Stimulated activated CD8-positive, alpha-beta memory T cell treated with anti-CD3 and anti-CD28 coated beads, Interleukin-12 subunit alpha, Interleukin-12 subunit beta, amount 100 ng/mL, for 24 hours (primary cell): ENCODE measurements around the gene BCKDHB.
"Not testable (repeated sequence)": the region's sequence is repeated elsewhere in the genome, so short reads cannot be mapped to it uniquely, and the experiment has no call there.

Experiments
- DNase-seq: peaks from one replicate; pipeline ENCODE4 v3.0.0-alpha.2; 2020; ENCODE audit errors: extremely low read depth

The BCKDHB gene

DNA sequence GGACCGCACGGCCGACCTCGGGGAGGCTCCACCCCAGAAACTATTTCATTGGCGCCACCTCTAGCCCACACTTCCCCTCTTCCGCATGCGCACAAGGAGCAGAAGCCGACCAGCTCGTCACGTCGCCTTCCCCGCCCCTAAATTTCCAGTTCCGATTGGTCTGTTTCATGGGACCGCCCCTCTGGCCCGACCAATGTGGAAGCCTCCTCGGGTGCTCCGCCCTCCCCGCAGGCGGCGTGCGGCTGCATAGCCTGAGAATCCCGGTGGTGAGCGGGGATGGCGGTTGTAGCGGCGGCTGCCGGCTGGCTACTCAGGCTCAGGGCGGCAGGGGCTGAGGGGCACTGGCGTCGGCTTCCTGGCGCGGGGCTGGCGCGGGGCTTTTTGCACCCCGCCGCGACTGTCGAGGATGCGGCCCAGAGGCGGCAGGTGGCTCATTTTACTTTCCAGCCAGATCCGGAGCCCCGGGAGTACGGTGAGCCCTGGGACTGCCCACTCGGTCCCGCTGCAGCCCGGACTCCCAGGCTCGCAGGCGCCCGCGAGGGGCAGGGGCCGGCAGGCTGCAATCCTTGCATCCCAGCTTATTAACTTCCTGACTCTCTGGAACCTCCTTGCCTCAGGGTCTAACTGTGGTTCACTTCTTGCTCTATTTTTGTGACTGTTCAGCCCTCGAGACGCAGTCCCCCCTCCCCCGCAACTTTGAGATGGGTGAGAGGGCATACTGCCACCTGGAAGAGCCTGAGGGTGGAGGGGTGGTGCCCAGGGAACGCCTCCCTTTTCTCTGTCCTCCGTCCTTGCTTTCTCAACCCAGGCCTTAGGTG is at the start of gene BCKDHB:
Gene BCKDHB, plus strand, starts transcription at position 254 of the 818 bp plus-strand sequence. Its CDS starts 23 bp downstream, at position 277.
- DNase-seq, result peak; percentile 96

DNA sequence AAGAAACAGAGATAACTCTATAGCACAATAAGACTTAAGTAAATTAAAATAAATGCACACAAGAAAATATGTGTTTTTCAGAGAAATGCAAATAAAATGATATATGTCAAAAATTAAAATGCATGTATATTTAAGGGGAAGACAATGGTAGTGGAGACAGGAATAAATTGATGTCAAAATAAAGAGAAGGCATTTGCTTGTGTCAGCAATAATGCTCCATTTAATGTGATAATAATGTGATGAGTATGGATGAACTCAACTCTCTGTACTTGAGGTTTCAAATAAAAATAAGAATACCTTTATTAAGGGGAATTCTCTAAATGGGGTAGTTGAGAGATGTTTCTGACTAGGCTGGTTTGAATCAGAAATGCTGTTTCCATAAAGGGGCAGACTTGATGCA is 45.7 kb upstream of the BCKDHB start:
- no peak for DNase-seq

DNA sequence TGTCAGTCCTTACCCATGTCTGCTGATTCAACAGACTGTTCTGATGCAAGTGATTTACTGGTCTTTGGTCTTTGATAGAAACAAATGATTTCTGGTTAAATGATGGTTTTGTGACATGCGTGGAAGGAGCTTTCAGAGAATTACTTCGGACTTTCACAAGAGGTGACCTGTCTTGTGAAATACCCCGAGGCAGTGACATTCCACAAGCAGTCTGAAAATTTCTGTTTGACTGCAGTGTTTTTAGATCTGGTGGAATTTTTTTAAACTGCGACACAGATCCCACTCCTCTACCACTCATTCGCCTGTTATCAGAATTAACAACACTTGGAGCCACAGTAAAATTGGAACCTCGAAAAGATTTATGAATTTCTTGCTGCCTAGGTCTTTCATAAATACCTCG is 38.3 kb upstream of the BCKDHB start:
- DNase-seq, result not testable (repeated sequence)

DNA sequence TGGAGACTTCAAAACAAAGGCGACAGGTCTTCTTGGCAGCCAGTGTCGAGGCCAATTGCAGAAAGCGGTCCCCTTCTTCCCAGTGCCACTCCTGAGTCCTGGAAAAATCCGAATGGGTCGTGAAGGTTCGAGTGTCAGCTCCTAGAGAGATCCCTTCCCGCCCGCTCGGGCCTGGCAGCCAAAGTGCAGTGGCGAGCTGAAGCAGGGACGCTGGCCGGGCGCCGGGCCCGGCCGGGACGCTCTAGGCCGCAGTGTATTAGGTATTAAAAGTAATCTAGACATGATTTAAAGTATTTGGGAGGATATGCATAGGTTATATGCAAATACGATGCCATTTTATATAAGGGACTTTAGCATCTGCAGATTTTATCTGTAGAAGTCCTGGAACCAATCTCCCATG is 36.0 kb upstream of the BCKDHB start:
- not testable (repeated sequence) for DNase-seq

DNA sequence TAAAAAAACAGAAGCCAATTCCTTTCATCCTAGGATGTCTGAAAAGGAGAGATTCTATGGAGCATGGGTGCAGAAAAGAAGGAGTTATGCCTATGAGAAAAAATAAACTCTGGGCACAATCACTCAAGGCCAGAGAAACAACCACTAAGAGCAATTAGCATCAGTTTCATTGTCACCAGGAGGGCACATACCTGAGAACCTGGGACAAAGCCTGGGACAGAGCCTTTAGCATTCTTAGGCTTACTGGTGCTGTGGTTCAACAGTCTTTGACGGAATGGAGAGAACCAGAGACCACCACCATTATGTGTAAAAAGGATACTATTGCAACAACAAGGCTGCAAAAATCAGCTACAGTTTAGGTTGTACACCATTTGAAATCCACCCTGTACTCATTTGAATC is 29.4 kb upstream of the BCKDHB start:
- DNase-seq, result no peak

DNA sequence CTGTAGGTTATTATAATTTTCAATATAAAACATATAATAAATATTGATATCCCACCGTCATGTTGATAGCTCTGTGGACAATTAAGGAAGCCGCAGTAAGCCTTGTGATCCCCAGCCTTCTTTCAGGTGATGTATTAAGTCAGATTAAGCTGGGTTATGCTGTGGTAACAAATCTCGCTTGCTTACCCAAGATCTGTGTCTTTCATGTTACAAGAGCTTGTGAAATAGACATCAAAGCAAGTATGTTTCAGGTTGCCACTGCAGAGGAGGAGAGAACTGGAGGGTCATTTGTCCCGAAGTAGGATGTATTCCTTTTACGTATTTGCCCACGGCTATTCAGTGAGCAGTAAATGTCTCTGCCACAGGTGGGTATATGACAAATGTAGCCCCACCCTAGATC is 17.8 kb upstream of the BCKDHB start:
- no peak for DNase-seq

DNA sequence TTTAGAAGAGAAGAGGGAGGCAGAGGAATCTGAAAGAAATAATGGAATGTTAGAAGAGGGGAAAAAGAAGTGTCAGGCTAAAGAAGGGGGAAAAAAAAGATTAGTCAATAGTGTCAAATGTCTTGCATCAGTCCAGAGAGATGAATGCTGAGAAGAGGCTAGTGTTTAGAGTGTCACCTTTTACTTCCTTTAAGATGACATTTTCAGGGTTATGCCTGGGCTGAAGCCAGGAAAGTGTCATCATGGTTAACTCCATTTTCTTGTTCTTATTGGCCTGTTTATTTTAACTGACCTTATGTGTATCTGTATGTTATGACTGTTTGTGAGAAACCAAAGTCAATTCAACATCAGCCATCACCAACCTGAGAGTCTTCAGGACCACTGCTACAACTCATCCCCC is 15.0 kb upstream of the BCKDHB start:
- no peak for DNase-seq

DNA sequence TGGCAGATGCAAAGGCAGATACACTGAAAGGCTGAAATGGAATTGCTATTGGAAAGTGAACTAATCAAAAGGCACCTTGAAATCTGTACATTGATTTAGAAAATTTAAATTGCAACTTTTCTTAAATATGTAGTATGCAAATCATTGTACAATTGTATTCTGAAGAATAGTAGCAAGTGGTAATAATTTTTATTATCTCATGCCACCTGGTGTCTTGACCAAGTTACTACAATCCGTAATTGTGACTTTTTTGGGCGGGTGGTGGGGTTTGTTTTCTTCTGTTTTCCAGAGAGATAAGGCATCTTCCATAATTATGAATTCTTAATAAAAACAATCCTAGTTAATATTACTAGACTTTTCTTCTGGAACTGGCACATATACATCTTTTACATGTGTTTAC is 12.5 kb upstream of the BCKDHB start:
- no peak for DNase-seq

DNA sequence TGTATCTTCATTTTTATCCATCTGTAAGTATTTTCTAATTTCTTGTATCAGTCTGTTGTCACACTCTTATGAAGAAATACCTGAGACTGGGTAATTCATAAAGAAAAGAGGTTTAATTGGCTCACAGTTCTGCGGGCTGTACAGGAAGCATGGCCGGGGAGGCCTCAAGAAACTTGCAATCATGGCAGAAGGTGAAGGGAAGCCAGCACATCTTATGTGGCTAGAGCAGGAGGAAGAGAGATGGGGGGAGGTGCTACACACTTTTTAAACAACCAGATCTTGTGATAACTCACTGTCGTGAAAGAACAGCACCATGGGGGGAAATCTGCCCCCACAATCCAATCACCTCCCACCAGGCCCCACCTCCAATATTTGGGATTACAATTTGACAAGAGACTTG is 10.9 kb upstream of the BCKDHB start:
- DNase-seq, result no peak

DNA sequence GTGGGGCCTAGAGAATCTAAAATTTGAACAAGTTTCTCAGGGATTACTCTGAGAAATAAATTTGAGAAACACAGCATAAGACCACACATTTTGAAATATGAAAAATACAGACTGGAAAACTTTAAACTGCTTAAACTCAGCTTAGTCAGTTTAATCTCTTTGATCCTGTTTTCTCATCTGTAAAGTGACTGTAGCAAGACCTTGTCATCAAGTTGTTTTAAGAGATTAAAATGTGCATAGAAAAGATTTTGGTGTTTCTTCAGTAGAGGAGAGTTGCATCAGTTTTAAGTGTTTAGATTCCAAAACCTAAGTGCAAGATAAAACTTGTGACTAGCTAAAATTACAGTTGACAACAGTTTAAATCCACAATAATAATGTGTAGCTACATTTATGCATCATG is 8.1 kb upstream of the BCKDHB start:
- no peak for DNase-seq

DNA sequence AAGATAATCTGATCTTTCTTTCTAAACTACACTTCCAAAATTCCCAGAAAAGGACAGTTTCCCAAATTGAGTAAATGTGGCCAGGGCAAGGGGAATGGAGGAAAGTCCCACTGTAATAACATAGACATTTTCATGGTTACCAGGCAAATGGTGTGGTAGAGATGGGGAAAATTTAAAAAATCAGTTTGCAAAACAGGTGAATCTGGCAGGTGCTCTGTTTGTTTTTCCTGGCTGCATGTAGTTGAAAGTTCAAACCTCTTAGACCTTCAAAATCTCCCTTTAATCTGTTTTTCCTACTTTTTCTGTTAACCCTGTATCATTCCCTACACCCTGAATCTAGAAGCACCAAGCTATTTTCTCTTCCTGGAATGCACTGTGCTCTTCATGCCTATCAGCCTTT is 2.0 kb upstream of the BCKDHB start:
- DNase-seq, result no peak

DNA sequence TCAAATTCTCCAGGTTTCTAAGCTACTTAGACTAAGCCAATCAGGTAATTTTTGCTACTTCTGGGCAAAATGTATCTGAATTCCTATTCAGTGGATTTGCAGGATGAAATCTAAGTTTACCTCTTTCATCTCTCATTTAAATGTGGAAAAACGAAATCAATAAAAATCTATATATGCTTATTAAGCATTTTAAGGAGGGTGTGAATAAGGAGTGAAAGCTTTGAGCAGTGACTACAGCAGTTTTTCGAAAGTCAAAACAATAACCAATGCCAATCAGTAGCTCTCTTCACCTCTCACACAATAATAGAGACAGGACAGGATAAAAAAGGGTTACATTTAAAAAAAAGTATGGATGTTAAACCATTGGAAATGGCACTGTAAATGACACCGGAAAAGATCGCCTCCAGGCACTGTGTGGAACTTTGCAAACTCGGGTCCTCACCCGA is 476 bp upstream of the BCKDHB start:
- no peak for DNase-seq

DNA sequence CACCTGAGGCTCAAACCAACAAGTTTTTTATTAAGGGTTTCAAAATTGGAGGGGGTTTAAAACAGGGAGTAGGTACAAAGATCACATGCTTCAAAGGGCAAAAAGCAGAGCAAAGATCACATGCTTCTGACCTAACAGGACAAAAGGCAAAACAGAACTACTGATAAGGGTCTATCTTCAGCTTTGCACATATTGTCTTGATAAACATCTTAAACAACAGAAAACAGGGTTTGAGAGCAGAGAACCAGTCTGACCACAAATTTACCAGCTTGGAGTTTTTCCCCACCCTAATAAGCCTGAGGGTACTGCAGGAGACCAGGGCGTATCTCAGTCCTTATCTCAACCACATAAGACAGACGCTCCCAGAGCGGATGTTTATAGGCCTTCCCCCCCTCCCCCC is 16.1 kb downstream of the BCKDHB start:
- DNase-seq, result not testable (repeated sequence)

DNA sequence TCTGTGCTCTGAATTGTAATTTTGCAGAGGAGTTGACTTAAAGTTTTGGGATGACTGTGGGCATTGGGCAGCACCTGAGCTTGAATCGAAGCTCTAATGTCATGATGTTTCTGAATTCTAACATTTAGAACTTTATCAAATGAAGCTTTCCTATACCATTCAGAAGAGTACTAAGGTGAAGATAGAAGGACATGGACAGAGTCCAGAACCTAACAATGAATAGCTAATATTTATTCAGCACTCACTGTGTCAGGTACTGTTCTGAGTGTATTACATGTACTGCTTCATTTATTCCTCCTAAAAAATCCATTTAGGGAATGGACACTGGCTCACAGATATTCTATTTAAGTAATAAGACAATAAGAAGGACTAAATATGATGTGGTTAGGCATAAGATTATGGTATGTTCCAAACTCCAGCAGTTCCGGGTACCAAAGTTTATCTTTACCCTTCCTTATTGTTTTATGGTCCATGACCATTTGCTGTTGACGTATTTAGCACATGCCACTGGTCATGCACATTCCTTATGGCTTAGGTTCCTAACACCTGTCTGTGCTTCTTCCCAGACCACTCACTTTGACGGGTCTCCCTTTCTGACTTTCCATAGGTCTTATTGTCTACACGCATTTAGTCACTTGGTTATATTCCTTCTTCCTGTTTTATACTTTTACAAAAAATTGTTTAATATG is 20.3 kb downstream of the BCKDHB start:
- no peak for DNase-seq

DNA sequence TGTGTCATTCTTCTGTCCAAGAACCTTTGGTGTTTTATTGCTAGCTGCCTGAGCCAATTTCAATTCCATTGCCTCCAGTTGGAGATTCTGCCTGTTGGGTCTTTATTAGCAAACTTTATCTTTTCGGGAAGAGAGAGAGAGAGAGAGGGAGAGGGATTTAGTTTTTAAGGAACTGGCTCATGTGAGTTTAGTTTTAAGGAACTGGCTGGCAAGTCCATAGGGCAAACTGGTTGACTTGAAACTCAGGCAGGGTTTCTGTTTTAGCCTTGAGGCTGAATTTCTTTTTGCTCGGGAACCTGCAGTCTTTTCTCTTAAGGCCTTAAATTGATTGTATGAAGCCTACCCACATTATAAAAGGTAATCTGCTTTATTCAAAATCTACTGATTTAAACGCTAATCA is 23.0 kb downstream of the BCKDHB start:
- no peak for DNase-seq

DNA sequence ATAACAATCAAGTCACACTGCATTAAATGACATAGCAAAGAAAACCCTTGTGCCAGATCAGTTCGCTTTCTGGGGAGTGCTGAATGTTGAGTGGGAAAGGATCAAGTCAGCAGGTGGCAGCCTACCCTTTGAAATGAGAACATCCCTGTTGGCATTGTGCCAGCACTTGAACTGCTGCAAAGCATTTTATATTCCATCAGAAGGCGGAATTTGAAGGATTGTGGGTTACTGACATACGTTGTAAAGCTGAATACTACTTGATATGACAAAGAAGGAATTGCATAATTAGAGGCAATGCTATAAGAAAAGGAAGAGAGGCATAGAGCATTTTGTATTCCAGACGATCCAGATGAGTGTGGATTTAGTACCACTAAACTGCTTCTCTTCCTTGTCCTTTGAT is 26.5 kb downstream of the BCKDHB start:
- no peak for DNase-seq

DNA sequence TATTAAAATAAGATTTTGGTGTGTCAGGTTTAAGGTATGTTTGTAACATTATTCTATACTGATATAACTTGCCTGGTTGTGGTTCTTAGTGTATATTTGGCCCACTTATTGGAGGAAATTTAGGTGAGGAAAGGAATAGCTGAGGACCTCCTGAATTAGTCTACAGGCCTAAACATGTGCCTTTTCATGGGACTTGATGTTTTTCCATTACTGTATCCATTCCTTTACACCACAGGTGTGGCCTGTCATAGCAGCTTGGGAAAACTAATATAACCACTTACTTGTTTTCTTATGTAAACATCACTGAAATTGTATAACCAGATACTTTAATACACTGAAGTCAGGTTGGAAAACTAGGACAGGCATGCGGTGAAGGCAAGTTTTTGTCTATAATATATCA is 27.6 kb downstream of the BCKDHB start:
- no peak for DNase-seq

DNA sequence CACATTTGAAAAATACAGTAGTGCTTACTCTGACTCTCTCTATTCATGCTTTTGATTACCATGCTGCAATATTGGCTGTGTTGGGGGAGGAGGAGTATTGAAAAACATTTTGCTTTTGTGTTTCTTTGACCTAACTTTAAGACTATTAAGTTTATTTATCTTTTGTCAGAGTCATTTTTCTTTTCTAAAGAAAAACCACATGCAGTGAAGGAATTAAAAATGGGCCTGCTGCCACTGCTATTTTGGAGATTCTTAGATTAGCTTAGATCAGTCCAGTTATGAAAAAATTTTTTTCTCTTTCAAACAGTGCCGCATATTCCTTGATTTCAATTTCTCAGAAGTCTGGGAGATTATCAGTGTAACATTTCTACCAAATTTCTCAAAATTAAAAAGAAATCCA is 36.1 kb downstream of the BCKDHB start:
- no peak for DNase-seq

DNA sequence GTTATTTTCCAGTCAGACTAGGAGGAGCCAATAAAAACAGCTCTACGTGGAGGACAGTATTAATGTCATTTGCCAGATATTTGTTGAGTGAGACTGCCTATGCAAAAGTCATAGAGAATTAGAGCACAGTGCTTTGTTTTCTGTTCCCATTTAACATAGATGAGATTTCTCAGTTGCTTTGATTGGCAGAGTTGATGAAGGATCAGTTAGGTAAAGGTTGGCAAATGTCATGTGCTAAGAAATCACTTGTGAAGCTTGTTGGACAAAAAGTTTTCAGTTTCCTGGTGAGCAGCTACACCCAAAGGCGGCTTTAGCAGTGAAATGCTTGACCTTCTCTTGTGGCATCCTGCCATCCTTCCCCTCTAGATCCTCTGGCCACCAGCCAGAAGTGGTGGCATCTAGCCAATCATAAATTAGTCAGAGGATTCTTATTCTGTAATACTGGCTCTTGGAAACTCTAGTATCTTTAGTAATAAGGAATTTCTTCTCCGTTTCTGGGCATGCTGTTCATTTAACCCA is 37.0 kb downstream of the BCKDHB start:
- DNase-seq, result no peak

DNA sequence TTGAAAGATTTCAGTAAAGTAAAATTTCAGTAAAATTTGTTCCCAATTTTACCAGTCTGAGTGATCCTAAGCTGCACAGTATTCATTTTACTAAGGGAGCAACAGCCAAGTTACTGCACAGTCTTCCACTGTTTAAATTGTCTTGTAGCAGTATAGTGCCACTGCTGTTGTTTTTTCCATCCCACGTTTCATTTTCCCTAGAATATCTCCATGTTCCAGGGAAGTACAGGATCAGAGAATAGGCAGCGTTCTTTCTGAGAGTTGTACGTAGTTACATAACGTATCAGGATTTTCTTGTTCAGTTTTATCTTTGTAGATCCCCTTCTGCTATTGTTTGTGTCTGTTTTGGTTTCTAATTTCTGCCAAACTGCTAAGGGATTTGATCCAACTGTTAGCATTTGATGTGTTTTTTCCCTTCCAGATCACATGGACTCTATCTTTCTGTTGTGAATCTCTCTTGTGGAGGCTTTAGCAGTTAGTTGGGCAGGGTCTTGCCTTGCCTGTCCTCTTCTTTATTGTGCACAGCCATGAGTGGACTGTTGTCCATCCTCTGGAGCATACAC is 38.4 kb downstream of the BCKDHB start:
- DNase-seq, result no peak

DNA sequence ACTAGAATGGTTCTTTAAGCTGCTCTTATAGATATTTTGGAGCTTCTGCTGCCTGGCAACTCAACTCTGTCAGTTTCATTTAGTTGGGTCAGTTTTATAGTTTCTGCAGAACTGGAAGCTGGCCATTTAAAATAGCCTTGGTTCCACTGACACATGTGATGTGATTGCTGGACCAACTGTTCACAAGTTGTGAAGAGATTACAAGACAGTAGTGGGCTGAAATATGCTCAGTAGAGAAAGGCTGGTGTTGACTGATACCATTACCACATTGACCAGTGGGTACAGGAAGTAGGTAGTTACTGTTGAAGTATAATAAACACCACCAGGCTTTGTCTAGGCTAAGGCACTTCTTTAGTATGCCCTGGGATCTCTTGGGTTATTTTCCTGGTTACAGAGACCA is 39.0 kb downstream of the BCKDHB start:
- no peak for DNase-seq

DNA sequence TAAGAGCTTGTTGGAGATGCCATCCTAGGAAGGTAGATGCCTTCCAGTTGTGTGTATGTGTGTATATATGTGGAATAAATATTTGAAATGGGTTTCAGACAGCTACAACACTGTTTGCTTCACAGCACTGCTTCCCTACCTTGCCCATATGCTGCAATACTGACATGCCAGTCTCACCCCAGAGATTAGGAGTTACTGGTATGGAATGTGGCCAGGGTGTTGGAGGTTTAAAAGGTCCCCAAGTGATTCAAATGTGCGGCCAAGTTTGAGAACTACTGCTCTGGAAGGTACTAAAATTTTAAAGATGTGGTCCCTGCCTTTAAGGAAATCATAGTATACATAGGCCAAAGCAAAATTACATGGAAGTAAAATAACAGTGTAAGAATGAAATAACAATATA is 39.5 kb downstream of the BCKDHB start:
- DNase-seq, result no peak

DNA sequence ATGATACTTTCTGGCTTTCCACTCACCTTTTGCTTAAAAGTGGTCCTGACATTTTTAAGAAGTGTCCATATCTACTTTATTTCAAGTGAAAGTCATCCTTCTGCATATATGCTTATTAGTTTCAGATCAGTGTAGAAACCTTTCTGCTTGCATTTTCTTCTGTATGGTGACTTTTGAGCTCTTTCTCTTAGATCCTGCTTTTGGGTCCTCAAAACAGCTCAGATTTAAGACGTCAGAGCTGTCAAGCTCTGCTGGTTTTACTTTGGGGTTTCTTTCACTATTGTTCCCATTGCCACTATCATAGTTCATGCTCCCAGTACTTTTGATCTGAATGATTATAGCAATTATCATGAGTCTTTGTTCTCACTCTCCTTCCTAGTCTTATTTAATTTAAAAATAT is 41.7 kb downstream of the BCKDHB start:
- no peak for DNase-seq
